HL-60 (cell line): ENCODE measurements around the gene HBG1.
"Not testable (repeated sequence)": the region's sequence is repeated elsewhere in the genome, so short reads cannot be mapped to it uniquely, and the experiment has no call there.

Experiments
- POLR2AphosphoS5 ChIP-seq: IDR thresholded peaks from 2 replicates; pipeline ENCODE4 v1.6.1; 2012; ENCODE audit warnings: low read depth
- TF ChIP-seq, protein P1 (sequence below): IDR thresholded peaks from 2 replicates; pipeline ENCODE4 v1.6.1; 2012; ENCODE audit warnings: low read depth; ENCODE audit not compliant: insufficient replicate concordance
- TF ChIP-seq, protein P2 (sequence below): IDR thresholded peaks from one replicate; pipeline ENCODE4 v1.5.1; 2011; ENCODE audit warnings: low read length, control low read depth, inconsistent platforms; ENCODE audit not compliant: insufficient read depth

DNA sequence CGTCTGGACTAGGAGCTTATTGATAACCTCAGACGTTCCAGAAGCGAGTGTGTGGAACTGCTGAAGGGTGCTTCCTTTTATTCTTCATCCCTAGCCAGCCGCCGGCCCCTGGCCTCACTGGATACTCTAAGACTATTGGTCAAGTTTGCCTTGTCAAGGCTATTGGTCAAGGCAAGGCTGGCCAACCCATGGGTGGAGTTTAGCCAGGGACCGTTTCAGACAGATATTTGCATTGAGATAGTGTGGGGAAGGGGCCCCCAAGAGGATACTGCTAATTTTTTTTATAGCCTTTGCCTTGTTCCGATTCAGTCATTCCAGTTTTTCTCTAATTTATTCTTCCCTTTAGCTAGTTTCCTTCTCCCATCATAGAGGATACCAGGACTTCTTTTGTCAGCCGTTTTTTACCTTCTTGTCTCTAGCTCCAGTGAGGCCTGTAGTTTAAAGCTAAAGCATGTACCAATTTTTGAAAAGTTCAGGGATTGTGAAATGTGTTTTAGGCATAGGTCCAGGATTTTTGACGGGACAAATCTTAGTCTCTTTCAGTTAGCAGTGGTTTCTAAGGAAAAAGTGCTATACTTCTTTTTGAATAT, at the start of gene HBG1:
- TF ChIP-seq, protein P1, sequence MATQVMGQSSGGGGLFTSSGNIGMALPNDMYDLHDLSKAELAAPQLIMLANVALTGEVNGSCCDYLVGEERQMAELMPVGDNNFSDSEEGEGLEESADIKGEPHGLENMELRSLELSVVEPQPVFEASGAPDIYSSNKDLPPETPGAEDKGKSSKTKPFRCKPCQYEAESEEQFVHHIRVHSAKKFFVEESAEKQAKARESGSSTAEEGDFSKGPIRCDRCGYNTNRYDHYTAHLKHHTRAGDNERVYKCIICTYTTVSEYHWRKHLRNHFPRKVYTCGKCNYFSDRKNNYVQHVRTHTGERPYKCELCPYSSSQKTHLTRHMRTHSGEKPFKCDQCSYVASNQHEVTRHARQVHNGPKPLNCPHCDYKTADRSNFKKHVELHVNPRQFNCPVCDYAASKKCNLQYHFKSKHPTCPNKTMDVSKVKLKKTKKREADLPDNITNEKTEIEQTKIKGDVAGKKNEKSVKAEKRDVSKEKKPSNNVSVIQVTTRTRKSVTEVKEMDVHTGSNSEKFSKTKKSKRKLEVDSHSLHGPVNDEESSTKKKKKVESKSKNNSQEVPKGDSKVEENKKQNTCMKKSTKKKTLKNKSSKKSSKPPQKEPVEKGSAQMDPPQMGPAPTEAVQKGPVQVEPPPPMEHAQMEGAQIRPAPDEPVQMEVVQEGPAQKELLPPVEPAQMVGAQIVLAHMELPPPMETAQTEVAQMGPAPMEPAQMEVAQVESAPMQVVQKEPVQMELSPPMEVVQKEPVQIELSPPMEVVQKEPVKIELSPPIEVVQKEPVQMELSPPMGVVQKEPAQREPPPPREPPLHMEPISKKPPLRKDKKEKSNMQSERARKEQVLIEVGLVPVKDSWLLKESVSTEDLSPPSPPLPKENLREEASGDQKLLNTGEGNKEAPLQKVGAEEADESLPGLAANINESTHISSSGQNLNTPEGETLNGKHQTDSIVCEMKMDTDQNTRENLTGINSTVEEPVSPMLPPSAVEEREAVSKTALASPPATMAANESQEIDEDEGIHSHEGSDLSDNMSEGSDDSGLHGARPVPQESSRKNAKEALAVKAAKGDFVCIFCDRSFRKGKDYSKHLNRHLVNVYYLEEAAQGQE, result not testable (repeated sequence)
- TF ChIP-seq, protein P2, sequence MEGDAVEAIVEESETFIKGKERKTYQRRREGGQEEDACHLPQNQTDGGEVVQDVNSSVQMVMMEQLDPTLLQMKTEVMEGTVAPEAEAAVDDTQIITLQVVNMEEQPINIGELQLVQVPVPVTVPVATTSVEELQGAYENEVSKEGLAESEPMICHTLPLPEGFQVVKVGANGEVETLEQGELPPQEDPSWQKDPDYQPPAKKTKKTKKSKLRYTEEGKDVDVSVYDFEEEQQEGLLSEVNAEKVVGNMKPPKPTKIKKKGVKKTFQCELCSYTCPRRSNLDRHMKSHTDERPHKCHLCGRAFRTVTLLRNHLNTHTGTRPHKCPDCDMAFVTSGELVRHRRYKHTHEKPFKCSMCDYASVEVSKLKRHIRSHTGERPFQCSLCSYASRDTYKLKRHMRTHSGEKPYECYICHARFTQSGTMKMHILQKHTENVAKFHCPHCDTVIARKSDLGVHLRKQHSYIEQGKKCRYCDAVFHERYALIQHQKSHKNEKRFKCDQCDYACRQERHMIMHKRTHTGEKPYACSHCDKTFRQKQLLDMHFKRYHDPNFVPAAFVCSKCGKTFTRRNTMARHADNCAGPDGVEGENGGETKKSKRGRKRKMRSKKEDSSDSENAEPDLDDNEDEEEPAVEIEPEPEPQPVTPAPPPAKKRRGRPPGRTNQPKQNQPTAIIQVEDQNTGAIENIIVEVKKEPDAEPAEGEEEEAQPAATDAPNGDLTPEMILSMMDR, result not testable (repeated sequence)
- TF ChIP-seq POLR2AphosphoS5, result not testable (repeated sequence)
